GM12891 (cell line): ENCODE results near the gene SCAI.

Experiments used
- POLR2A ChIP-seq: IDR thresholded peaks from 2 replicates; pipeline ENCODE4 v1.6.1; 2011; ENCODE audit warnings: low read depth, low read length, control low read depth
- SPI1 ChIP-seq: IDR thresholded peaks from 2 replicates; pipeline ENCODE4 v1.6.1; 2011; ENCODE audit warnings: low read depth, low read length, control low read depth
- TAF1 ChIP-seq: IDR thresholded peaks from 2 replicates; pipeline ENCODE4 v1.6.1; 2011; ENCODE audit warnings: low read depth, low read length, control low read depth

DNA sequence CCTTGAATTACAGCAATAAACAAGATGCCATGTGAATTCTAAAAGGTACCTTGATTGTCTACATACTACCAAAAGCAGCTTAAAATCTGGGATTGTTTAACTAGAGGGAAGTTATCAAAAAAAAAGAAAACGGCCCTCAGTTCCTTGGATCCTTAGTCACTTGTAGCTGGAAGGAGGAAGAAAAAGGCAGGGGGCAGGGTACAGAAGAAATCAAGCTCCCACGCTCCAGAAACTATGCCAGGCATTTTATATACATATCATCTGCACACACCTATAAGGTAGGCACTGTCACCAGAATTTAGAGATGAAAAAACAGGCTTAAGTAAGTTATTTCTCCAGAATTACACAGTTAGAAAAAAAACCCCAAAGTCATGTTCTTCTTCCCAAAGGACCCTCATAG lies 63.4 kb downstream of the SCAI start:
- TF ChIP-seq POLR2A (no peak), SPI1 (no peak), TAF1 (no peak)
